ENCODE results near the gene OTUD6A. TPM values are rescaled to one million over a fixed set of nuclear protein-coding genes. Genes with fewer than 3 reads are reported as not detected.

OTUD6A gene, protein sequence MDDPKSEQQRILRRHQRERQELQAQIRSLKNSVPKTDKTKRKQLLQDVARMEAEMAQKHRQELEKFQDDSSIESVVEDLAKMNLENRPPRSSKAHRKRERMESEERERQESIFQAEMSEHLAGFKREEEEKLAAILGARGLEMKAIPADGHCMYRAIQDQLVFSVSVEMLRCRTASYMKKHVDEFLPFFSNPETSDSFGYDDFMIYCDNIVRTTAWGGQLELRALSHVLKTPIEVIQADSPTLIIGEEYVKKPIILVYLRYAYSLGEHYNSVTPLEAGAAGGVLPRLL
- not detected in 2 replicates for total RNA-seq
- long read RNA-seq: 0 reads

DNA sequence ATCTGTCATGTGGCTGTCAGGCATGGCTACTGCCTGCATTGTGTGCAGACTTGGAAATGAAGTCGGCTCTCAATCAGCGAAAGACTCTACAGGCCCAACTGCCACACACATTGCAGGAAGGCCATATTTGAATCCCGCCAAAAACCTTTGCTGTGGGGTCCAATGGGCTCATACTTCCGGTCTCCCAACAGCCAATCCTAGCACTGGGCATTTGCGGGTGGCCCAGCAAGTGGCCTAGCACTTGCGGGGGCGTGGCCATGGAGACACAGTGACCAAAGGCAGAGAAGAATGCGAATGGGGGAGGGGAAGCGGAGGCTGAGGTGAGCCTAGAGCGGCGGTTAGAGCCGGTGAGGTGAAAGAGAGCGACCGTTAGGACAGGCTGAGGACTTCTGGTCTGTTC is at the start of gene OTUD6A:
OTUD6A (plus strand) TSS at position 382 of the 400 bp plus-strand sequence. CDS start 68 bp downstream, outside the sequence.
- no peak for DNase-seq (ENCODE audit: low read depth, low spot score)
- Mint-ChIP-seq H3K36me3 (ENCODE audit: low read depth) (peaks cover 4% of the 10 kb centered on the region), H3K4me1 (no peaks in the 10 kb centered on the region), H3K27ac (ENCODE audit: unreplicated experiment) (no peak within 1 kb of the TSS), H3K4me3 (no peak within 1 kb of the TSS), H3K27me3 (ENCODE audit: low read depth) (no peaks in the 10 kb centered on the region), H3K9me3 (peaks cover 11% of the 10 kb centered on the region)
- no peak for TF ChIP-seq CTCF (conservative IDR thresholded peaks at IDR 0.05)

DNA sequence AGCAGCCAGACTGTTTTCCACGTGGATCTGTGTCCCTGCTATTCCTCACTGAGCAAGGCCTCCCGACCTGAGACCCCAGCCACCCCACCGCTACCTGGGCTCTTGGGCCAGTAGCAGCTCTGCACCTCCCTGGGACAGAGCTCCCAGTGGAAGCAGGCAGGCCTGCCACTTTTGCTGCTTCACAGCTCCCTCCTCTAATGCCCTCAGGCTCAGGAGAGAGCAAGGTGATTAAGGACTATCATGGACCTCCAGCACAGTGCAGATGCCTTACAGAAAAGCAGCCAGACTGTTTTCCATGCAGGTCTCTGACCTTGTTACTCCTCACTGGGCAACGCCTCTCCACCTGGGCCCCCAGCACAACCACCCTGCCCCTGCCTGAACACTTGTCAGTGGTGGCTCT is 49.5 kb upstream of the OTUD6A start:
- peaks cover 6% of the 10 kb centered on the region for H3K9me3 Mint-ChIP-seq

GRCh38 chrX:70013466-70014381 is 48.5 kb upstream of the OTUD6A start:
- Mint-ChIP-seq H3K27ac (ENCODE audit: unreplicated experiment) (no peak overlapping the region), H3K4me3 (no peak overlapping the region), H3K9me3 (peaks cover 9% of the 10 kb centered on the region), H3K36me3 (ENCODE audit: low read depth) (peaks cover 3% of the 10 kb centered on the region), H3K27me3 (ENCODE audit: low read depth) (no peaks in the 10 kb centered on the region), H3K4me1 (peaks cover 9% of the 10 kb centered on the region)
- no peak for DNase-seq (ENCODE audit: low read depth, low spot score)
- no peak for TF ChIP-seq CTCF (conservative IDR thresholded peaks at IDR 0.05)

More for the DNA sequence above, 49.5 kb upstream of the OTUD6A start:
- Mint-ChIP-seq H3K36me3 (ENCODE audit: low read depth) (peaks cover 3% of the 10 kb centered on the region), H3K4me3 (no peak overlapping the region), H3K4me1 (peaks cover 13% of the 10 kb centered on the region), H3K27me3 (ENCODE audit: low read depth) (no peaks in the 10 kb centered on the region), H3K27ac (ENCODE audit: unreplicated experiment) (no peak overlapping the region)
- no peak for TF ChIP-seq CTCF (conservative IDR thresholded peaks at IDR 0.05)
- DNase-seq (ENCODE audit: low read depth, low spot score): no peak

GRCh38 chrX:70016513-70016912 is 45.7 kb upstream of the OTUD6A start:
- H3K27ac Mint-ChIP-seq (ENCODE audit: unreplicated experiment): no peak overlapping the region
- peaks cover 13% of the 10 kb centered on the region for H3K9me3 Mint-ChIP-seq

More at GRCh38 chrX:70016513-70016912, 45.7 kb upstream of the OTUD6A start:
- peaks cover 3% of the 10 kb centered on the region for H3K36me3 Mint-ChIP-seq (ENCODE audit: low read depth)
- TF ChIP-seq CTCF (conservative IDR thresholded peaks at IDR 0.05): no peak
- H3K27me3 Mint-ChIP-seq (ENCODE audit: low read depth): no peaks in the 10 kb centered on the region
- peaks cover 9% of the 10 kb centered on the region for H3K4me1 Mint-ChIP-seq
- no peak for DNase-seq (ENCODE audit: low read depth, low spot score)
- H3K4me3 Mint-ChIP-seq: no peak overlapping the region
